ENCODE data around the gene DNMT3A. TPM values are rescaled to one million over a fixed set of nuclear protein-coding genes. Genes with fewer than 3 reads are reported as not detected.

DNMT3A gene
- total RNA-seq, 1 experiment from 2014 or later = 12.2 TPM

GRCh38 chr2:25266399-25266798, 75.3 kb downstream of the DNMT3A start:
- CTCF ChIA-PET = no interaction called here
- Histone ChIP-seq H3K4me2 (ENCODE audit: low read length) (no peak overlapping the region), H3K27ac (ENCODE audit: low read length) (no peak overlapping the region), H3K4me3 (ENCODE audit: low read length) (no peak overlapping the region), H3K9me2 (replicated peaks; ENCODE audit: low read length) (no peaks in the 10 kb centered on the region), H3K9me3 (ENCODE audit: low read length) (no peaks in the 10 kb centered on the region), H3K4me1 (ENCODE audit: insufficient read depth, low read length) (no peaks in the 10 kb centered on the region), H3K9ac (ENCODE audit: low read length) (no peak overlapping the region), H3F3A (ENCODE audit: low read length, unreplicated experiment) (no peaks in the 10 kb centered on the region), H3K36me3 (ENCODE audit: low read depth, low read length) (no peaks in the 10 kb centered on the region), H3K79me2 (ENCODE audit: low read length) (no peaks in the 10 kb centered on the region), H2AFZ (ENCODE audit: low read length) (no peak overlapping the region), H4K20me1 (ENCODE audit: low read length) (no peaks in the 10 kb centered on the region), H3K27me3 (ENCODE audit: low read length) (no peaks in the 10 kb centered on the region)
- DNase-seq = no peak
- ATAC-seq = no peak
- intact Hi-C loops (cut with micrococcal nuclease) = no loop called here
- no TSS peak for BruUV-seq (replicated peaks)
- POLR2A ChIA-PET (ENCODE audit: unreplicated experiment) = no interaction called here
- no peak for TF ChIP-seq EZH2phosphoT487 (IDR thresholded peaks at IDR 0.05; ENCODE audit: borderline replicate concordance, low read length)
- TF ChIP-seq CTCF (conservative IDR thresholded peaks at IDR 0.05; ENCODE audit: low read depth, low read length) = no peak
- no peak for TF ChIP-seq EZH2 (IDR thresholded peaks at IDR 0.05; ENCODE audit: low read length, unreplicated experiment)

- intact Hi-C loops (cut with micrococcal nuclease) = no loop called here
- TF ChIP-seq EZH2 (IDR thresholded peaks at IDR 0.05; ENCODE audit: low read length, unreplicated experiment) (no peak), CTCF (conservative IDR thresholded peaks at IDR 0.05; ENCODE audit: low read depth, low read length) (no peak), EZH2phosphoT487 (IDR thresholded peaks at IDR 0.05; ENCODE audit: borderline replicate concordance, low read length) (no peak)
- no peaks in the 10 kb centered on the region for H3K79me2 ChIP-seq (ENCODE audit: low read length)
- no peaks in the 10 kb centered on the region for H3K27me3 ChIP-seq (ENCODE audit: low read length)
- H3K9me3 ChIP-seq (ENCODE audit: low read length) = no peaks in the 10 kb centered on the region
- H3F3A ChIP-seq (ENCODE audit: low read length, unreplicated experiment) = no peaks in the 10 kb centered on the region
- no peak for ATAC-seq
- no peaks in the 10 kb centered on the region for H3K4me1 ChIP-seq (ENCODE audit: insufficient read depth, low read length)
- DNase-seq = no peak
- no peak overlapping the region for H2AFZ ChIP-seq (ENCODE audit: low read length)
- no peak overlapping the region for H3K27ac ChIP-seq (ENCODE audit: low read length)
- no peak overlapping the region for H3K4me3 ChIP-seq (ENCODE audit: low read length)
- CTCF ChIA-PET = no interaction called here
- no TSS peak for BruUV-seq (replicated peaks)
- H3K9me2 ChIP-seq (replicated peaks; ENCODE audit: low read length) = no peaks in the 10 kb centered on the region
- no peak overlapping the region for H3K4me2 ChIP-seq (ENCODE audit: low read length)
- POLR2A ChIA-PET (ENCODE audit: unreplicated experiment) = no interaction called here
- H3K36me3 ChIP-seq (ENCODE audit: low read depth, low read length) = no peaks in the 10 kb centered on the region
- H4K20me1 ChIP-seq (ENCODE audit: low read length) = no peaks in the 10 kb centered on the region
- H3K9ac ChIP-seq (ENCODE audit: low read length) = no peak overlapping the region
Measured at GRCh38 chr2:25265802-25266201, 75.9 kb downstream of the DNMT3A start.

GRCh38 chr2:25265001-25265400, 76.7 kb downstream of the DNMT3A start:
- ATAC-seq = no peak
- Histone ChIP-seq H3K27me3 (ENCODE audit: low read length) (no peaks in the 10 kb centered on the region), H3K79me2 (ENCODE audit: low read length) (no peaks in the 10 kb centered on the region), H3K9me2 (replicated peaks; ENCODE audit: low read length) (no peaks in the 10 kb centered on the region), H3K9me3 (ENCODE audit: low read length) (no peaks in the 10 kb centered on the region), H3F3A (ENCODE audit: low read length, unreplicated experiment) (no peaks in the 10 kb centered on the region), H3K36me3 (ENCODE audit: low read depth, low read length) (no peaks in the 10 kb centered on the region), H3K9ac (ENCODE audit: low read length) (no peak overlapping the region), H3K4me3 (ENCODE audit: low read length) (no peak overlapping the region), H3K4me2 (ENCODE audit: low read length) (no peak overlapping the region), H3K4me1 (ENCODE audit: insufficient read depth, low read length) (no peaks in the 10 kb centered on the region), H2AFZ (ENCODE audit: low read length) (no peak overlapping the region), H3K27ac (ENCODE audit: low read length) (no peak overlapping the region), H4K20me1 (ENCODE audit: low read length) (no peaks in the 10 kb centered on the region)
- intact Hi-C loops (cut with micrococcal nuclease) = no loop called here
- POLR2A ChIA-PET (ENCODE audit: unreplicated experiment) = no interaction called here
- no peak for TF ChIP-seq EZH2 (IDR thresholded peaks at IDR 0.05; ENCODE audit: low read length, unreplicated experiment)
- TF ChIP-seq CTCF (conservative IDR thresholded peaks at IDR 0.05; ENCODE audit: low read depth, low read length) = no peak
- no peak for TF ChIP-seq EZH2phosphoT487 (IDR thresholded peaks at IDR 0.05; ENCODE audit: borderline replicate concordance, low read length)
- no peak for DNase-seq
- BruUV-seq (replicated peaks) = no TSS peak
- CTCF ChIA-PET = no interaction called here

Measured in PC-3 (cell line).